ENCODE data around the gene PHLDB1. TPM values are rescaled to one million over a fixed set of nuclear protein-coding genes. Genes with fewer than 3 reads are reported as not detected.
"Not testable (repeated sequence)": the region's sequence is repeated elsewhere in the genome, so short reads cannot be mapped to it uniquely, and the experiment has no call there.

PHLDB1 gene
- total and polyA plus RNA-seq, 3 experiments from 2014 or later, result 0.82 to 2.4 (median 1.9) TPM

DNA sequence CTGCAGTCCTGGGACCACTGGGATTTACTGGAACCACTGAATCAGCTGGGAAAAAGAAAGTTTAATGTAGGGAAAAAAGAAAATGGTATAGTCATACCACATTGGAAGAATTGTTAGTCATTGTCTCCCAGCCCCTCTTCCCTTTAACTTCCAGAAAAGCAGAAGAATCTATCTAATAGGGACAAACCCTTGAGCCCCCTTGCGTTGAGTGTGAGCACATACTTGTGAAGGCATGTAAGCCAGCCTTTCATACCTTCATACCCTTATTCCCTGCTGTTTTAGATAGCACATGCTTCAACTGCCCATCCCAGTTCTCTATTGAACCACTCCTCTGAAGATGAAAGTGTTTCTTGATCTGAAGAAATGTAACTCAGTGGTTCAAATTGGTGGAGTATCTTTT is 65.4 kb downstream of the PHLDB1 start:
- Mint-ChIP-seq H3K36me3 (peaks cover 0 to 7% (median 0%) of the 10 kb centered on the region in 3 donors), H3K27ac (no peak overlapping the region), H3K4me1 (no peaks in the 10 kb centered on the region), H3K9me3 (peaks cover 3 to 10% (median 6%) of the 10 kb centered on the region in 5 donors), H3K4me3 (no peak overlapping the region), H3K27me3 (peaks cover 5 to 30% of the 10 kb centered on the region in 2 donors)
- DNase-seq, result no peak
- POLR2A ChIA-PET, result no interaction called here
- no peaks in the 10 kb centered on the region for H3K36me3 ChIP-seq (ENCODE audit: insufficient read depth, low read length)
- H3K4me3 ChIP-seq (ENCODE audit: low read length), result no peak overlapping the region
- no peaks in the 10 kb centered on the region for H3K27me3 ChIP-seq (ENCODE audit: insufficient read depth, low read length, poor library complexity, severe bottlenecking)
- CTCF ChIA-PET, result no interaction called here
- H3K9me3 ChIP-seq (ENCODE audit: low read length), result no peaks in the 10 kb centered on the region
- H3K4me1 ChIP-seq (ENCODE audit: insufficient read depth, low read length), result no peaks in the 10 kb centered on the region
- H3K27ac ChIP-seq (ENCODE audit: low read depth, low read length), result no peak overlapping the region

DNA sequence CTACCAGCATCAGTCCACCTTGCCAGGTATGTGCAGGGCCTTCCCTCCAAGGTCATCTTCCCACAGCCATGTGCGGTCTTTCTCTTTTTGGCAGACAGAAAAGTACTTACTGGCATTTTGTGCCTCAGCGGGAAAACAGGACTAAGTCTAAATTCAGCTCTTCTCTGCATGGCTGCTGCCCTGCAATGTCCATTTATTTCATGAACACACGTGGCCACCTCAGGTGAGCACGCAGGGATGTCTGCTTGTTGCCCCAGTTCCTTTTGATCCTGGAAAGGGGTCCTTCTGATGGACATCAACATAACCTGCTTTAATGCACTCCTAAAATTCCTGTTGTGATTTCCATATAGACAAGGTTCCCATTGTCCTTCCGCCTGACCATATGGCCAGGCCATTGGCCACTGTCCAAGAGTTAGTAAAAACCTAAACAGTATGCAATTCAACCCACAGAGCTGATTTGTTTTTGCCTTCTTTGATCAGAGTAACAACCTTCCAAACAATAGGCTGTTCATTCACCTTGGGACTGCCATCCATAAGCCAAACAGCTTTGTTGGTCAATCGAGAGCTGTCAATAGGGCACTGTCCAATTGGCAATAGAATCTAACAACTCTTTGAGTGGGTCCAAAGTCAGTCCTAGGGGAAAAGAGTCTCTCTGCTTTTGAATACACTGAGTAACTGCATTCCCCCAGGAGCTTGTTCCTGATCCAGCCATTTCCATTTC is 66.1 kb downstream of the PHLDB1 start:
- peaks cover 0 to 10% (median 6%) of the 10 kb centered on the region in 5 donors for H3K9me3 Mint-ChIP-seq
- Histone ChIP-seq H3K9me3 (ENCODE audit: low read length) (no peaks in the 10 kb centered on the region), H3K27me3 (ENCODE audit: insufficient read depth, low read length, poor library complexity, severe bottlenecking) (no peaks in the 10 kb centered on the region), H3K27ac (ENCODE audit: low read depth, low read length) (no peak overlapping the region), H3K4me3 (ENCODE audit: low read length) (no peak overlapping the region), H3K36me3 (ENCODE audit: insufficient read depth, low read length) (no peaks in the 10 kb centered on the region), H3K4me1 (ENCODE audit: insufficient read depth, low read length) (no peaks in the 10 kb centered on the region)
- H3K4me3 Mint-ChIP-seq, result no peak overlapping the region
- no peaks in the 10 kb centered on the region for H3K4me1 Mint-ChIP-seq
- ChIA-PET CTCF (no interaction called here), POLR2A (no interaction called here)
- no peak for DNase-seq
- H3K27me3 Mint-ChIP-seq, result peaks cover 1 to 27% of the 10 kb centered on the region in 2 donors
- H3K36me3 Mint-ChIP-seq, result peaks cover 0 to 7% (median 0%) of the 10 kb centered on the region in 3 donors
- no peak overlapping the region for H3K27ac Mint-ChIP-seq

GRCh38 chr11:118674082-118674435 is 66.6 kb downstream of the PHLDB1 start:
- Mint-ChIP-seq H3K36me3 (peaks cover 0 to 7% (median 0%) of the 10 kb centered on the region in 3 donors), H3K4me1 (no peaks in the 10 kb centered on the region), H3K4me3 (no peak overlapping the region), H3K27me3 (peaks cover 0 to 27% of the 10 kb centered on the region in 2 donors), H3K27ac (no peak overlapping the region), H3K9me3 (peaks cover 0 to 10% (median 6%) of the 10 kb centered on the region in 5 donors)
- ChIA-PET POLR2A (no interaction called here), CTCF (no interaction called here)
- Histone ChIP-seq H3K4me1 (ENCODE audit: insufficient read depth, low read length) (no peaks in the 10 kb centered on the region), H3K27ac (ENCODE audit: low read depth, low read length) (no peak overlapping the region), H3K27me3 (ENCODE audit: insufficient read depth, low read length, poor library complexity, severe bottlenecking) (no peaks in the 10 kb centered on the region), H3K36me3 (ENCODE audit: insufficient read depth, low read length) (no peaks in the 10 kb centered on the region), H3K9me3 (ENCODE audit: low read length) (no peaks in the 10 kb centered on the region), H3K4me3 (ENCODE audit: low read length) (no peak overlapping the region)
- no peak for DNase-seq

DNA sequence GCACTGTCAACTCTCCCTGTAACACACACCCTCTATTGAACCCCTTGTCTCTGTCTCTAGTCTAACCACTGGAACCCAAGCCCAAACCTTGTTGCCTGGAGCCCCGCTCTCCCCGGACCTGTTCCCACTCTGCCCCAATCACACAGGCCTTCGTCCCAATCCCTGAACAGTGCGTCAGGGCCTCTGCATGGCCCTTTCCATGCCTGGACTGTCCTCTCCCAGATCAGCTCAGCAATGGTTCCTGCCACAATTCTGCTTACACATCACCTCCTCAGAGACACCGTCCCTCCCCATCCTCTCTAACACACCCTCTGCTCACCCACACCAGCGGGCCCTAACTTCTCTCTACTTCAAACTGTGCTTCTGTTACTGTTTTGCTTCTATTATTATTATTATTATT is 70.6 kb downstream of the PHLDB1 start:
- peaks cover 0 to 5% of the 10 kb centered on the region in 2 donors for H3K27me3 Mint-ChIP-seq
- H3K4me1 Mint-ChIP-seq, result no peaks in the 10 kb centered on the region
- Histone ChIP-seq H3K27ac (ENCODE audit: low read depth, low read length) (no peak overlapping the region), H3K9me3 (ENCODE audit: low read length) (no peaks in the 10 kb centered on the region), H3K27me3 (ENCODE audit: insufficient read depth, low read length, poor library complexity, severe bottlenecking) (no peaks in the 10 kb centered on the region), H3K36me3 (ENCODE audit: insufficient read depth, low read length) (no peaks in the 10 kb centered on the region), H3K4me3 (ENCODE audit: low read length) (no peak overlapping the region), H3K4me1 (ENCODE audit: insufficient read depth, low read length) (no peaks in the 10 kb centered on the region)
- no peak for DNase-seq
- POLR2A ChIA-PET, result no interaction called here
- H3K27ac Mint-ChIP-seq, result no peak overlapping the region
- H3K36me3 Mint-ChIP-seq, result no peaks in the 10 kb centered on the region
- no peak overlapping the region for H3K4me3 Mint-ChIP-seq
- peaks cover 0 to 2% (median 0%) of the 10 kb centered on the region in 5 donors for H3K9me3 Mint-ChIP-seq
- CTCF ChIA-PET, result no interaction called here

DNA sequence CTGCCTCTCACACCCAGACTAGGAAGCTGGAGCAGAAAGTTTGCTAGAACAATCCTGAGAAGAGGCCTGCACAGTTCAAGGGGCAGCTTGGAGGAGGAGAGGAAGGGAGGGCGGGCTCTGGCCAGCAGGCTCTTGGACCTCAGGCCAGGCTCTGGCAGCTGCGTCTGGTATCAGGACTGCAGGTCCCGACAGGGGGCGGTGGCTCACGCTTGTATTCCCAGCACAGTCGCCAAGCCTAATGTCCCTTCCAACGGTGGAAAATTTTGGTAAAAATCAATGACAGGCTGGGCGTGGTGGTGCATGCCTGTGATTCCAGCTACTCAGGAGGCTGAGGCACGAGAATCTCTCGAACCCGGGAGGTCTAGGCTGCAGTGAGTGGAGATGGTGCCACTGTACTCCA is 71.5 kb downstream of the PHLDB1 start:
- POLR2A ChIA-PET; H3K27me3 Mint-ChIP-seq; H3K9me3 ChIP-seq (ENCODE audit: low read length); H3K4me3 ChIP-seq (ENCODE audit: low read length); H3K36me3 ChIP-seq (ENCODE audit: insufficient read depth, low read length); H3K4me3 Mint-ChIP-seq; DNase-seq; H3K36me3 Mint-ChIP-seq; CTCF ChIA-PET; H3K27me3 ChIP-seq (ENCODE audit: insufficient read depth, low read length, poor library complexity, severe bottlenecking); H3K27ac ChIP-seq (ENCODE audit: low read depth, low read length); H3K4me1 Mint-ChIP-seq; H3K27ac Mint-ChIP-seq; H3K4me1 ChIP-seq (ENCODE audit: insufficient read depth, low read length); H3K9me3 Mint-ChIP-seq: not testable (repeated sequence)

DNA sequence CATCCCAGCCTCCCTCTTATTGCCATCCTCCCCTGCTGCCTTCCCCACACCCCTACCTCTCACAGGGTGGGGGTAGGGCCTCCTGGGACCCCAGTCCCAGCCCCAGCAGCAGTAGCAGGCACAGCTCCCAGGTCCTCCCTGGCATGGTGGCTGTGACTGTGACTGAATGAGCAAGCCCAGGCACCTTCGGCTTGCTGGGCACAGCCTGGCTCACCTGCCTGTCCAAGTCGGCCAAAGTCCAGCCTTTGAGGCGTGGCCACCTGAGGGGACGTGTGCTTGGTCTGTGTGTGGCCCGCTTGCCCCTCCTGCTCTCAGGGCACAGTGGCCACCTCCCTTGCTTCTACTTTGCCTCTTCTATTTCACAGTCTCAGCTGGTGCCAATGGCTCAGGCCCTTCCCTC is 72.1 kb downstream of the PHLDB1 start, which contains the start of gene TREH:
TREH (minus strand) TSS at position 168 of the 400 bp plus-strand sequence; CDS start at position 145, 23 bp downstream.
- POLR2A ChIA-PET, result no interaction called here
- Mint-ChIP-seq H3K4me3 (no peak within 1 kb of the TSS), H3K36me3 (no peaks in the 10 kb centered on the region), H3K4me1 (no peaks in the 10 kb centered on the region), H3K9me3 (peaks cover 0 to 2% (median 0%) of the 10 kb centered on the region in 5 donors), H3K27me3 (no peaks in the 10 kb centered on the region), H3K27ac (peak within 1 kb of the TSS in 1 of 8 donors; percentile 54)
- Histone ChIP-seq H3K27me3 (ENCODE audit: insufficient read depth, low read length, poor library complexity, severe bottlenecking) (no peaks in the 10 kb centered on the region), H3K27ac (ENCODE audit: low read depth, low read length) (no peak within 1 kb of the TSS), H3K9me3 (ENCODE audit: low read length) (no peaks in the 10 kb centered on the region), H3K4me3 (ENCODE audit: low read length) (no peak within 1 kb of the TSS), H3K4me1 (ENCODE audit: insufficient read depth, low read length) (no peaks in the 10 kb centered on the region), H3K36me3 (ENCODE audit: insufficient read depth, low read length) (no peaks in the 10 kb centered on the region)
- DNase-seq, result no peak
- CTCF ChIA-PET, result no interaction called here

DNA sequence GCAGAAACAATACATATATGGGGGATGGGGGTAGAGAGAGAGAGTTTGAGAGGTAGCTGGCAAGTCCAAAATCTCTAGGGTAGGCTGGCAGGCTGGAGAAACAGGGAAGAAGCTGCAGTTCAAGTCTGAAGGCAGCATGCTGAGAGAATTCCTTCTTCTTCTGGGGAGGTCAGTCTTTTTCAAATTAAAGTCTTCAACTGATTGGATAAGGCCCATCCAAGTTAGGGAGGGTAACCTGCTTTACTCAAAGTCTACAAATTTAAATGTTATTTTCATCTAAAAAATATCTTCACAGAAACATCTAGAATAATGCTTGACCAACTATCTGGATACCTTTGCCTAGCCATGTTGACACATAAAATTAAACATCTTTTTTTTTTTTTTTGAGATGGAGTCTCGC is 75.0 kb downstream of the PHLDB1 start:
- H3K4me1 ChIP-seq (ENCODE audit: insufficient read depth, low read length), result no peaks in the 10 kb centered on the region
- ChIA-PET CTCF (interaction anchor here (0.6 kb wide), 1 partner anchor 466 kb away, joined by 3 read pairs; no protein-coding TSS in a partner anchor), POLR2A (no interaction called here)
- Mint-ChIP-seq H3K36me3 (no peaks in the 10 kb centered on the region), H3K4me1 (no peaks in the 10 kb centered on the region), H3K9me3 (no peaks in the 10 kb centered on the region), H3K4me3 (no peak overlapping the region), H3K27me3 (peaks cover 0 to 1% of the 10 kb centered on the region in 2 donors), H3K27ac (no peak overlapping the region)
- no peak for DNase-seq
- peaks cover 4% of the 10 kb centered on the region for H3K27me3 ChIP-seq (ENCODE audit: insufficient read depth, low read length, poor library complexity, severe bottlenecking)
- H3K27ac ChIP-seq (ENCODE audit: low read depth, low read length), result no peak overlapping the region
- no peaks in the 10 kb centered on the region for H3K36me3 ChIP-seq (ENCODE audit: insufficient read depth, low read length)
- H3K4me3 ChIP-seq (ENCODE audit: low read length), result no peak overlapping the region
- no peaks in the 10 kb centered on the region for H3K9me3 ChIP-seq (ENCODE audit: low read length)

- H3K4me3 ChIP-seq (ENCODE audit: low read length); H3K27me3 Mint-ChIP-seq; POLR2A ChIA-PET; H3K36me3 ChIP-seq (ENCODE audit: insufficient read depth, low read length); DNase-seq; H3K36me3 Mint-ChIP-seq; H3K27ac ChIP-seq (ENCODE audit: low read depth, low read length); H3K27me3 ChIP-seq (ENCODE audit: insufficient read depth, low read length, poor library complexity, severe bottlenecking); H3K27ac Mint-ChIP-seq; H3K4me3 Mint-ChIP-seq; H3K4me1 ChIP-seq (ENCODE audit: insufficient read depth, low read length); H3K4me1 Mint-ChIP-seq; H3K9me3 Mint-ChIP-seq; H3K9me3 ChIP-seq (ENCODE audit: low read length): not testable (repeated sequence)
- CTCF ChIA-PET, result interaction anchor here (0.6 kb wide), 1 partner anchor 465 kb away, joined by 3 read pairs; no protein-coding TSS in a partner anchor
Observed at GRCh38 chr11:118682939-118683338, 75.5 kb downstream of the PHLDB1 start.
